ENCODE data around the gene SLC39A10.
"Not testable (repeated sequence)": the region's sequence is repeated elsewhere in the genome, so short reads cannot be mapped to it uniquely, and the experiment has no call there.

Gene SLC39A10

DNA sequence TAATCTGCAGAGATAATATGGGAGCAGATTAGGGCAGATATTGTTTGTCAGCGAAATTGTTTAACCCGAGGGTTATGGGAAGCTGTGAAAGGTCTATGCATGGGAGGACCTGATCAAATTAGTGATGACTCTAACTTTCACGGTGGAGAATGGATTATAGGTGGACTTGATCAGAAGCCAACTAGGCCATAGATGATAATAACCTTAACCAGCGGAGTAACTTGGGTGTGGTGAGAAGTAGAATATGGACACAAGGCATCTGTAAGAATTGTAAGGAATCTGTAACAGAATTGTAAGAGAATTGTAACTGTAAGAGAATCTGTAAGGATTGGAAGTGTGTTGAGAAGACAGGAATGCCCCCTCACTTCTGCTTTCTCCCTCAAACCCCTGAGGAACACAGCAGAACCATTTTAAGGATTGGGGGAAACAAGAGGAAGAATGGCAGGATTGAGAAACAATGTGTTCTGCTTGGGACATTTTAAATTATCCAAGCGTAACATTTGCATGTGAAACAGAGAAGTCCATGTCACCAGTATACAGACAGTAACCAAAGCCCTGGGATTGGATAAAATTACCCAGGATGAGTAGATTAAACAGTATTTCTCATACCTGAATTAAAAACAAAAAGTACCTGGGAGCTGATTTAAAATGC lies 14.9 kb upstream of the SLC39A10 start:
- Histone ChIP-seq H3K4me3 (ENCODE audit: low read depth, low read length) (no peak overlapping the region), H3K36me3 (no peaks in the 10 kb centered on the region), H3K4me1 (no peaks in the 10 kb centered on the region), H3K27me3 (no peaks in the 10 kb centered on the region), H3K9me3 (no peaks in the 10 kb centered on the region; the same call in 1 of the 2 replicates)
- TF ChIP-seq CTCF (IDR thresholded peaks at IDR 0.05; ENCODE audit: low read depth, low read length): no peak
- DNase-seq: no peak

DNA sequence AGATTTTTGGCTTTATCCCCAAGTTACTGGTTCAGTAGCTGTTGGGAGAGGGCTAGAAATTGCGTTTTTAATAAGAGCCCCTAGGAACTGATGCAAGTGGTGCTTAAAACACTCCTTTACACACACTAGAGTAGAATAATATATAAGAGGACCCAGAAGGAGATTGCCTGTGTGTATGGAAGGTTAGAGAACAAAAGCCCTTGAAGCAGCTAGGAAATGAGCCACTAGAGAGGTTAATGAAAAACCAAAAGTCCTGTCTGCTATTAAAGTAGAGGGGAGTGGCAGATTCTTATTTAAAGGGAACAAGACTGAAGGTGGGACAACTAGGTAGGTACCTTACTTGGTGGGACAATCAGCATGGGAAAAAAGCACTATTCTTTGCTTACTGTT lies 14.4 kb upstream of the SLC39A10 start:
- Histone ChIP-seq H3K27me3 (no peaks in the 10 kb centered on the region), H3K36me3 (no peaks in the 10 kb centered on the region), H3K9me3 (no peaks in the 10 kb centered on the region), H3K4me3 (ENCODE audit: low read depth, low read length) (no peak overlapping the region), H3K4me1 (no peaks in the 10 kb centered on the region)
- DNase-seq: no peak
- TF ChIP-seq CTCF (IDR thresholded peaks at IDR 0.05; ENCODE audit: low read depth, low read length): no peak

DNA sequence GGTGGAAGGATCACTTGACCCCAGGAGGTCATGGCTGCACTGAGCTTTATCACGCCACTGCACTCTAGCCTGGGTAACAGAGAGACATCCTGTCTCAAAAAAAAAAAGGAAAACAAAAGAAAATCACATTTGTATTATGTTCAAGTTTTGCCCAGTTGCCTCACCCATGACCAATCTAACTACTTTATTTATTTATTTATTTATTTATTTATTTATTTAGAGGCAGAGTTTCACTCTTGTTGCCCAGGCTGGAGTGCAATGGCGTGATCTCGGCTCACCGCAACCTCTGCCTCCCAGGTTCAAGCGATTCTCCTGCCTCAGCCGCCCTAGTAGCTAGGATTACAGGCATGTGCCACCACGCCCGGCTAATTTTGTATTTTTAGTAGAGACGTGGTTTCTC lies 12.3 kb upstream of the SLC39A10 start:
- not testable (repeated sequence) for H3K9me3 ChIP-seq, H3K4me1 ChIP-seq

GRCh38 chr2:195645413-195645812 lies 11.6 kb upstream of the SLC39A10 start:
- Histone ChIP-seq H3K9me3 (no peaks in the 10 kb centered on the region), H3K36me3 (no peaks in the 10 kb centered on the region), H3K4me1 (no peaks in the 10 kb centered on the region), H3K4me3 (ENCODE audit: low read depth, low read length) (no peak overlapping the region), H3K27me3 (no peaks in the 10 kb centered on the region)
- TF ChIP-seq CTCF (IDR thresholded peaks at IDR 0.05; ENCODE audit: low read depth, low read length): no peak
- no peak for DNase-seq

More for the DNA sequence above, 12.3 kb upstream of the SLC39A10 start:
- H3K4me3 ChIP-seq (ENCODE audit: low read depth, low read length); H3K27me3 ChIP-seq; DNase-seq; H3K36me3 ChIP-seq: not testable (repeated sequence)

- TF ChIP-seq CTCF (IDR thresholded peaks at IDR 0.05; ENCODE audit: low read depth, low read length): no peak
- peak; percentile 24 for DNase-seq
- Histone ChIP-seq H3K4me1 (no peaks in the 10 kb centered on the region), H3K27me3 (no peaks in the 10 kb centered on the region), H3K36me3 (no peaks in the 10 kb centered on the region), H3K4me3 (ENCODE audit: low read depth, low read length) (no peak overlapping the region), H3K9me3 (no peaks in the 10 kb centered on the region)
Observed at GRCh38 chr2:195646424-195646823, 10.6 kb upstream of the SLC39A10 start.

GRCh38 chr2:195647302-195647701 lies 9.7 kb upstream of the SLC39A10 start:
- Histone ChIP-seq H3K27me3 (no peaks in the 10 kb centered on the region), H3K4me3 (ENCODE audit: low read depth, low read length) (no peak overlapping the region), H3K36me3 (no peaks in the 10 kb centered on the region), H3K9me3 (no peaks in the 10 kb centered on the region), H3K4me1 (no peaks in the 10 kb centered on the region)
- no peak for DNase-seq
- TF ChIP-seq CTCF (IDR thresholded peaks at IDR 0.05; ENCODE audit: low read depth, low read length): no peak

DNA sequence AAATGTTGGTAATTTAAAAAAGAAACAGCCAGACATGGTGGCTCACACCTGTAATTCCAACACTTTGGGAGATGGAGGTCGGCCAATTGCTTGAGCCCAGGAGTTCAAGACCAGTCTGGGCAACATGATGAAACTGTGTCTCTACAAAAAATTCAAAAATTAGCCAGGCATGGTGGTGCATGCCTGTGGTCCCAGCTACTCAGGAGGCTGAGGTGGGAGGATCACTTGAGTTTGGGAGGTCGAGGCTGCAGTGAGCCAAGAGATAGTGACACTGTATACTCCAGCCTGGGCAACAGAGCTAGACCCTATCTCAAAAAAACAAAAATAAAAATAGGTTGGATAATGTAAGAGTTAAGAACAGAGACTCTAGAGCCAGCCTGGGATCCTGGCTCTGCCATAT lies 8.7 kb upstream of the SLC39A10 start:
- H3K4me1 ChIP-seq; H3K4me3 ChIP-seq (ENCODE audit: low read depth, low read length); H3K36me3 ChIP-seq; H3K9me3 ChIP-seq; H3K27me3 ChIP-seq; DNase-seq: not testable (repeated sequence)
